Stimulated activated CD4-positive, alpha-beta T cell treated with anti-CD3 and anti-CD28 coated beads, Interleukin-12 subunit alpha, Interleukin-12 subunit beta, amount 100 ng/mL, for 24 hours (primary cell): ENCODE data around the gene F5.

Source experiments
- DNase-seq, 2 experiments: peaks; one replicate each; pipeline ENCODE4 v3.0.0-alpha.2; 2020; ENCODE audit warnings: low read depth in 2 of 2

F5 gene

GRCh38 chr1:169588785-169589485 lies 2.7 kb upstream of the F5 start:
- peak in 1 of 2 experiments; percentile 23 for DNase-seq

DNA sequence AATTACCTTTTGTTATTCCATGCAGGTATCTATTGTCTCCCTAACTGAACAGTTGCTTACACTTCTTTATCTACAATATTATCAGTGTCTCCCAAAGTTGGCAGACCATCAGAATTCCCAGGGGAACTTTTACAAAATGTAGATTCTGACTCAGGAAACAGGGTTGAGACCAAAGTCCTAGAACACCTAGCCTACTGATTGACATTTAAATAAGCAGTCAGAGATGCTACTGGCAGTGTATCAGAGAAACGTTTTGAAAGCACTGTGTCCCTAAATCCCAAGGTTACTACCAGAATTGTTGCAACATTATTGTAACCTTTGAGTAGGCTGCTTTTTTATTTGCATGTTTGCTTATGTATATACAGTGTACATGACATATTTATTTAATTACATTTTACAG lies 1.8 kb upstream of the F5 start:
- DNase-seq = no peak

- DNase-seq = no peak
Measured at GRCh38 chr1:169586067-169586394, 250 bp downstream of the F5 start.

GRCh38 chr1:169585181-169585580 lies 1.1 kb downstream of the F5 start:
- no peak for DNase-seq

DNA sequence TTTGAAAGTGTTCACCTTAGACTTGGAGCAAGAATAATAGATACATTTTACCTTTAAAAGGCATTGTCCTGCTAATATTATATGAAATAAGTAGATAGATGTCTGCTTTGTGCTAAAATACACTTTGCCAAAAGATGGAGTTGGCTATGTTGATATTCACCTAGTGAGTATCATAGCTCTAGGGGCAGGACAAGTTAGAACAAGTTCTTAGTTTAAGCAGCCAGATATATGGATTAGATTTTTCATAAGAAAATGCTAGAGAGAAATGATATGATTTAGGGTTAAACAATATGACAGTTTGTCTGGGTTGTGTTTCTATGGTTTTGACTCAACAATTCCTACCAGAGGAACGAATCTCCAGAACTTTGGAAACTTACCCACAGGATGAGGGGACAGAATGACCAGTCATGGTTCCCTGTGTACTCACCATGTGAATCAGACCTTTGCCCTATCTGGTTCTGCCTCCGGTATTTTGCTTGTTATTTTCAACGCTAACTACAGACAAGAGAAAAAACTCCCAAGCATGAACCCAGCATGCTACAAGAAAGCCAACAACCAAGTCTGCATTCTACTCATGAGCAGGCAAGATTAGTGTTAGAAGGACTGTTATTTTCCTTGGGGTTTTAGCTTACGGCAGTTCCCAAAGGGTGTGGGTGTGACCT lies 1.7 kb downstream of the F5 start:
- no peak for DNase-seq

DNA sequence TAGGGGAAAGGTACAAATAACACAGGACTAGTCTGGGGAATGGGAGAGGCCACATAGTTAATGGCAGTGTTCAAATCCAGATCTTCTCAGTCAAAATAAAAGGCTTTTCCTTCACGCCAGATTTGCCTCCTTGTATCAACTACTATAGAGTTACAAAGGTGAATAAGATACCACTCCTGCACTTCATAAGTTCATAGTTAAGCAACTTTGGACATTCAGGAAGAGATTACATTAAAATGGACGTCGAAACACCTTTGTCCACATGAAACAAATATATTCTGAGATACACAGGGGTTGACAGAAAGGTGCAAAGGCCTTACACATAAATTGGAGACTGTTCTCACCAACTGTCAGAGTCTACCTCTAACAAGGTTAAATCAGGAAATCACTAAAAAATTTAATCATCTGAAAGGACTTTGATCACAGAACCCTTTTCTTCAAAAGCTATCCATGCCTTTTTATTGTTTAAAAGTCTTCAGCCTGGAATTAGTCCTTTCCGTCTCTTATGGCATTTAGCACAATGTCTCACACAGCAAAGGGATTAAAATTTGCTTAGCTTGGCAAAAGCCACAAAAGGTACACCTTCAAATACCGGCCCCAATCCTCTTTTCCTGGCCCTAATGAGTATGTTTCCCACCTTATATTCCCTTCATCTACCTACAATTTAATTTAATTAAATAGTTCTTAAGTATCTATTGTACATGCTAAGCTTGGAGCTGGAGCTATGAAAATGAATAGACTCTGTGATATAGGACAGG lies 8.1 kb downstream of the F5 start:
- no peak for DNase-seq

DNA sequence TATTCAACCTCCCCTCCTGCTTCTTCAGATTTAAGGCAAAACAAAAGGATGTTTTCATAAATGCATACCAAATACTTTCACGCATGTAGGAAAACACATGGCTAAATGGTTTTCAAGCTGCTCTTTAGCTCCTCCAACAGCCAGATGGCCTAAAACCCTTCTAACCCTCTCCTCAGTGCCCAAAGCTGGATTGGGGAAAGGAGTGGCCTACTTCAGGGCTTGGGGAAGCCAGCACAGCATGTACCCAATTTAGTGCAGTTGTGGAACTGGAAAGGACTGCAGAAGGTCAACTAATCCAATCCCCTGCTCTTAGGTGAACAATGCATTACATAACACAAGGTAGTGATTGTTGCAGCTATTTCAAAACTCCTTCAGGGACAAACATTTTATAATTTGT lies 9.3 kb downstream of the F5 start:
- DNase-seq = no peak

DNA sequence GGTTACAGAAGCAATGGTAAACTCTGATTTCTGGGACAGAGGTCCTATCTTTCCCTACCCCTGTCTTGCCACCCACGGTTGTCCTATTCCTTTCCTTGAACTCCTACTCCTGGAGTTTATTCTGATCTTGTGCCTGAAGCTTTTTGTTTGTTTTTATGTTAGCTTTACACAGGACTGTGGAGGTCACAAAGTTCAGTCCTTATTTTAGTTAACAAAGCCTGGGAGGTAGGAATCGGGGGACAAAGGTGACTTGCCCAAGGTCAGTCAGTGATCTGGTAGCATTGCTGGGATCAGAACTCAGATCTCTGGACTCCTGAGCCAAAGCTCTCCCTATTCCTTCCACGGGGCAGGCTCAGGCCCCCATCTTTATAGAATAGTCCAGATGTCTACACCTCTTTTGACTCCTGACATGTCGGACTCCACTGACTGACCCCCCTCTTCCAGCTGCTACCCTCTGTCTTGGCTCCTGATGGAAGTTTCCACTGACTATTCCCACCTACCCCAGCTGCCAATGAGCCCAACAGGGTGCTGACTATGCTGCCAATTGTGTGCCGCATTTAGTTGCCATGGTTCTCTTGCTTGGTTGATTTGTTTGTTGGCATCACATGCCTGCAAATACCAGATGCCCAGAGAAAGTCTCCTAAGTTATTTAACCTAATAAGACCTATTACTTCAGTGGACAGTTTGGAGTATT lies 9.9 kb downstream of the F5 start:
- DNase-seq = no peak

DNA sequence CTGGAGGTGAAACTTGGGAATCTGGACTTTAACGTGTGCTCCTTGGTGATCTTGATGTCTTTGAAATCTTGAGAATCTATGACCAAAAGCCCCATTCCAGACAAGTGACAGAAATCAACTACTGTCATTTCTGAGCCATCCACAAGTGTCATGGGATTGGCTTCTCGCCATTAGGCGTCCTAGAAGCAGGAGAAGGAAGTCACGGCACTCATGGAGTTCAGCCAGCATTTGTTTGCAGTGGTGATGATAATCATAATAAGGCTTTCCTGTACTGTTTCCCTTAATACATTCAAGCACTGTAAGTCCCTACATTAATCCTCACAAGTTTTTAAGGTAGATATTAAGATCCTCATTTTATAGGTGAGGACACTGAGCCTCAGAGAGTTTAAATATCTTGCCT lies 11.9 kb downstream of the F5 start:
- no peak for DNase-seq

DNA sequence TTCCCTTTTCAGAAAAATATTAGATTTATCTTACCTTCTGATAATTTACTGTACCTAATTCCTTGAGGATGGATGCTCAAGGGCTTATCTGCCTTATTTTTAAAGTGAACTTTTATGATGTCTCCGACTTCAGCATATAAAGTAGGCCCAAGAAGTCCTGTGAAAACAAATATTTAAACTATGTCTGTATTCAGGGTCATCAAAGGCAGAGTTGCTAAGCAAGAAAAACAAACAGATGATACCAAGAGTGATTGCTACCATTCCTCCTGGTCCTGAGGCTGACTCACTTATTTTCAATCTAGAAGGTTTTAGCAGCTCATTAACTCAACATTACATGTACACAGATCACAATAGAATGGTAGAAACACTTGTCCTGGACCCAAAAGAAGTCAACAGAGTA lies 14.1 kb downstream of the F5 start:
- DNase-seq = no peak

DNA sequence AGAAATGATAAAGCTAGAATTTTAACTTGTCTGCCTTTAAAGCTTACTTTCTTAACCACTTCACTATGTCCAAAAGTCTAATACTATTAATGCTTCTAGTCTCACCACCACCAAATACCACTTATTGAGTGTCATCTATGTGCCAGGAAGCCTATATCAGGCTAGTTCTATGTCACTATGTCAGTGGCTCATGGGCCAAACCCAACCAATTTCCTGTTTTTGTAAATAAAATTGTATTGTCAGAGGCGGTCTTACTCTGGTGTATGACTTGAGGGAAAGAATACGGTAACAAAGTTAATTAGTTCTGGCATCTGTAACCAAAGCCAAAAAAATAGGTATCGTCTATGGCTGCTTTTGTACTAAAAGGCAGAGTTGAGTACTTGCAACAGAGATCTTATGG lies 14.8 kb downstream of the F5 start:
- no peak for DNase-seq

- DNase-seq = no peak
Measured at GRCh38 chr1:169570172-169570574, 16.1 kb downstream of the F5 start.

- no peak for DNase-seq
Measured at GRCh38 chr1:169568497-169568896, 17.8 kb downstream of the F5 start.

DNA sequence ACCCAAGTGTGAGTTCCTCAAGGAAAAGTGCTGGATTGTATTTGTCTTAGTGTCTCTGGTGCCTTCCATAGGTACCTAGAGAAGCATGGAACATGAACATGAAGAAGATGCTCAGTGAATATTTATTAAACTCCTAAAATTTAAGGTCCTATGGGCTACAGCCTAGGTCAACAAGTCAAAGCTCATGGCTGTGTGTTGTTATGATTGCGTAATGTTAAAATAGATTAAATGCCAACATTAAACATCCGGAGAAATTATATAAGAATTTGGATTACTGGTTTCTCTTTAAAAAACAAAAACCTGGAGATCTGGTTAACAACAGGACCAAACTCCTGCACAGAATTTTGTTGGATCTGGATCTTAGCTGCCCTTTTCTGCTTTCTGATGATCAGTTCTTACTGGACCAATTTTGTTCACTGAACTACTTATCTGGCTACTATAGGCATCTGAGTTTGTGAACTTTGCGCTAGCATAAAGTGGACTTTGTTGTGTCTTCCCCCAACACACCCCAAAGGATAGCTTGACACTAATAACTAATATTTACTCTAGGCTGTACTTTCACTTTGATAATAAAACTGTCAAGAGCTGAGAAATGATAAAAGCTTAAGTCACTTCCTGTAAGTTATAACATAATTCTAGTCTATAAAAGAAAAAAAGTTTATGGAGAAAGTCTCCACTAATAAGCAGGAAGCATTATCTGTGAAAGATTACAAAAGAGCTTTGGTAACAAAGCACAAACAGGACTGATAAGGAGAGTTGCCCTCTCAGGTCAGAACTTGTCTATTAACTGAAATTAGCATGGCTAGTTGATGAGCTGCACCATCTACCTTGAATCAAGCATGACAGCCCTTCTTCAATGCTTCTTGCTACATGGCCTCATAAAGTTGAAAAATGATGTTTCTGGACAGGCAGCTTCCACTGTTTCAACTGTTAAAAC lies 20.7 kb downstream of the F5 start:
- DNase-seq = no peak

- DNase-seq = no peak
Measured at GRCh38 chr1:169563650-169564049, 22.6 kb downstream of the F5 start.

DNA sequence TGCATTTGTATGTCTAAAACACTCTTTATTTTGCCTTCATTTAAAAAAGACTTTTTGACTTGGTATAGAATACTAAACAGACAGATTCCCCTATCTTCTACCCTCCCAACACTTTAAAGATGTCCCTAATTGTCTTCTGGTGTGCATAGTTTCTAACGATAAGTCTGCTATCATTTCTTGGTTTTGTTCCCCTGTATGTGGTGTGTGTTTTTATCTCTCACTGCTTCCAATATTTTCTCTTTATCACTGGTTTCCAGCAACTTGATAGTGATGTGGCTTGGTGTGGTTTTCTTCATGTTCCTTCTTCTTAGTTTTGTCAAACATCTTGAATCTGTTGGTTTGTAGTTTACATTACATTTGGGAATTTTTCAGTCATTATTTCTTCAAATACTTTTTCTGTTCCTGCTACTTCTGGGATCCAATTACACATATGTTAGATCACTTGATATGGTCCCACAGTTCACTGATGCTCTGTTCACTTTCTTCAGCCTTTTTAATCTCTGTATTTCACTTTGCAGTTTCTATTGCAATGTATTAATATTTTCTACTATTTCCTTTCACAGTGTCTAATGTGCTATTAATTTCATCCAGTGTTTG lies 23.2 kb downstream of the F5 start:
- DNase-seq = no peak

GRCh38 chr1:169561692-169562091 lies 24.6 kb downstream of the F5 start:
- no peak for DNase-seq

DNA sequence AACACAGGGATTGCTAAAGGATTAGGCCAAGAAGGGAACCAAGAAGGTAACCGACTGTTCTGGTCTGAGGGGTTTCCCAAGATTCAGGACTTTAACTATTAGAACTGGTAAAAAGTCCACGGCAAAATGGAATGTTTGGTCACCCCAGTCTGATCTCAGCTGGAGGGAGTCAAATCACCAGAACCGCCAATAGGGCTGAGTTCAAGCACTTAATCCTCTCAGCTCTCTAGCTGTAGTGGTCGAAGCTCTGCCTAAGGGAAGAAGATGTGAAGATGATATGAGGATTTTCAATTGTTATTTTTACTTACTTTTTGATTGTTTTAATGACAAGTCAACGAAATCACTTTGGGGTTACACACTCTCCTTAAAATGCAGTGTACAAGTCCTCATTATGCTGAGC lies 29.1 kb downstream of the F5 start:
- no peak for DNase-seq

DNA sequence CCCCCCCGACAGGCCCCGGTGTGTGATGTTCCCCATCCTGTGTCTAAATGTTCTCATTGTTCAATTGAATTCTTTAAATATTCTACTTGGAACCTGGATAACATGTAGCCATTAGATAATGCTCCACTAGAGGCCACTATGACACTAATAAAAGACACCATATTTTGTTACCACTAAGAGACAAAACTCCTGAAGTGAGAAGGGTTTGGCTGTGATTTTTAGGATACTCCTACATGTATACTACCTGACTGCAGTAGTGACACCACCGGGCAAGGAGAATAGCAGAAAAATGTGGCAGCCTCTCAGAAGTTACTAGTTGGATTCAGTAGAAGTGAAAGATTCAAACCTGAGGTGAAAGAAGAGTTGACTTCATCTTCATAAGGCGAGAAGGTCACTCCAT lies 36.0 kb downstream of the F5 start:
- DNase-seq = no peak

DNA sequence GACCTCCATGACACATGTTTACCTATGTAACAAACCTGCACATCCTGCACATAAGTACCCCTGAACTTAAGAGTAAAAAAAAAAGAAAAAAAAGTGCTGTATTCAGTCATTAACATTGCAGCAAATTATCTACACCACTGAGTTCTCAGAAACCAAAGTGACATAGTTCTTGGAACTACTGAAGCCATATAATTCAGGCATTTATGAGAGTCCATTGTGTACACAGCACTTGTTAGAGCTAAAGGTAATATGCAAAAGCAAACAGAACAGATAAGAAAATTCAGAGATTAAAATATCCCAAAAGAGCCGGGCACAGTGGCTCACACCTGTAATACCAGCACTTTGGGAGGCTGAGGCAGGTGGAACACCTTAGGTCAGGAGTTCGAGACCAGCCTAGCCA lies 38.0 kb downstream of the F5 start:
- no peak for DNase-seq
